ENCODE results near the gene FOXK1. TPM values are rescaled to one million over a fixed set of nuclear protein-coding genes. Genes with fewer than 3 reads are reported as not detected.

Gene FOXK1
- total and polyA plus RNA-seq, 2 of the 13 experiments (the other 11 are each of a cell fraction or from before 2014, with no cell fraction given): 4.6 to 8.8 TPM

DNA sequence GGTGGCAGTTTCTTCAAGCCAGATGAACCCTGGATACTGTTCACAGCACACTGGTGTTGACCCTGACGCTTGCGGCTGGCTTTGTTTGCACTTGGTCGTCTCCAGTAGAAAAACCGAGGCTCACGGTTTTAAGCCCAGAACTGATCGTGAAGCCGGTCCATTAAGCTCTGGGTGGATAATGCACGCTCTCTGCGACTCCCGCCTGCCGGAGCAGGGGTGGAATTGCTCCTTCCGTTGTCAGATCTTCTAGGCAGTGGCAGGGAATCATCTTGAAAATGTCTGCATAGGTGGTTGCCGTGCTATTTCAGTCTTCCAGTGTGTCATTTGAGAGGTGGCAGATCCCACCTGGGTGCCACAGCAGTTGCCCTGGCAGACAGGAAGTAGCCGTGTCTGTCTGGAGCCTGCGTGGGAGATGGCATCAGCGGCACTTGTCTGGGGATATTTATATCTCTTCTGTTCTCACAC lies 57.5 kb downstream of the FOXK1 start (continued):
- TF ChIP-seq, protein P1, sequence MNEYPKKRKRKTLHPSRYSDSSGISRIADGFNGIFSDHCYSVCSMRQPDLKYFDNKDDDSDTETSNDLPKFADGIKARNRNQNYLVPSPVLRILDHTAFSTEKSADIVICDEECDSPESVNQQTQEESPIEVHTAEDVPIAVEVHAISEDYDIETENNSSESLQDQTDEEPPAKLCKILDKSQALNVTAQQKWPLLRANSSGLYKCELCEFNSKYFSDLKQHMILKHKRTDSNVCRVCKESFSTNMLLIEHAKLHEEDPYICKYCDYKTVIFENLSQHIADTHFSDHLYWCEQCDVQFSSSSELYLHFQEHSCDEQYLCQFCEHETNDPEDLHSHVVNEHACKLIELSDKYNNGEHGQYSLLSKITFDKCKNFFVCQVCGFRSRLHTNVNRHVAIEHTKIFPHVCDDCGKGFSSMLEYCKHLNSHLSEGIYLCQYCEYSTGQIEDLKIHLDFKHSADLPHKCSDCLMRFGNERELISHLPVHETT (CRISPR knock-in tag; conservative IDR thresholded peaks at IDR 0.05): no peak
- TF ChIP-seq, protein P2, sequence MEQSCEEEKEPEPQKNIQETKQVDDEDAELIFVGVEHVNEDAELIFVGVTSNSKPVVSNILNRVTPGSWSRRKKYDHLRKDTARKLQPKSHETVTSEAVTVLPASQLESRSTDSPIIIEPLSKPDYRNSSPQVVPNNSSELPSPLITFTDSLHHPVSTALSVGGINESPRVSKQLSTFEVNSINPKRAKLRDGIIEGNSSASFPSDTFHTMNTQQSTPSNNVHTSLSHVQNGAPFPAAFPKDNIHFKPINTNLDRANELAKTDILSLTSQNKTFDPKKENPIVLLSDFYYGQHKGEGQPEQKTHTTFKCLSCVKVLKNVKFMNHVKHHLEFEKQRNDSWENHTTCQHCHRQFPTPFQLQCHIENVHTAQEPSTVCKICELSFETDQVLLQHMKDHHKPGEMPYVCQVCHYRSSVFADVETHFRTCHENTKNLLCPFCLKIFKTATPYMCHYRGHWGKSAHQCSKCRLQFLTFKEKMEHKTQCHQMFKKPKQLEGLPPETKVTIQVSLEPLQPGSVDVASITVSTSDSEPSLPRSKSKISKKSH (CRISPR knock-in tag; IDR thresholded peaks at IDR 0.05; ENCODE audit: borderline replicate concordance): no peak
- TF ChIP-seq, protein P3, sequence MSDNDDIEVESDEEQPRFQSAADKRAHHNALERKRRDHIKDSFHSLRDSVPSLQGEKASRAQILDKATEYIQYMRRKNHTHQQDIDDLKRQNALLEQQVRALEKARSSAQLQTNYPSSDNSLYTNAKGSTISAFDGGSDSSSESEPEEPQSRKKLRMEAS (IDR thresholded peaks at IDR 0.05): no peak
- no peak for TF ChIP-seq GPN1 (CRISPR knock-in tag; IDR thresholded peaks at IDR 0.05; ENCODE audit: borderline replicate concordance)
- TF ChIP-seq ZNF432 (CRISPR knock-in tag; IDR thresholded peaks at IDR 0.05; ENCODE audit: borderline replicate concordance): no peak
- TF ChIP-seq, protein P4, sequence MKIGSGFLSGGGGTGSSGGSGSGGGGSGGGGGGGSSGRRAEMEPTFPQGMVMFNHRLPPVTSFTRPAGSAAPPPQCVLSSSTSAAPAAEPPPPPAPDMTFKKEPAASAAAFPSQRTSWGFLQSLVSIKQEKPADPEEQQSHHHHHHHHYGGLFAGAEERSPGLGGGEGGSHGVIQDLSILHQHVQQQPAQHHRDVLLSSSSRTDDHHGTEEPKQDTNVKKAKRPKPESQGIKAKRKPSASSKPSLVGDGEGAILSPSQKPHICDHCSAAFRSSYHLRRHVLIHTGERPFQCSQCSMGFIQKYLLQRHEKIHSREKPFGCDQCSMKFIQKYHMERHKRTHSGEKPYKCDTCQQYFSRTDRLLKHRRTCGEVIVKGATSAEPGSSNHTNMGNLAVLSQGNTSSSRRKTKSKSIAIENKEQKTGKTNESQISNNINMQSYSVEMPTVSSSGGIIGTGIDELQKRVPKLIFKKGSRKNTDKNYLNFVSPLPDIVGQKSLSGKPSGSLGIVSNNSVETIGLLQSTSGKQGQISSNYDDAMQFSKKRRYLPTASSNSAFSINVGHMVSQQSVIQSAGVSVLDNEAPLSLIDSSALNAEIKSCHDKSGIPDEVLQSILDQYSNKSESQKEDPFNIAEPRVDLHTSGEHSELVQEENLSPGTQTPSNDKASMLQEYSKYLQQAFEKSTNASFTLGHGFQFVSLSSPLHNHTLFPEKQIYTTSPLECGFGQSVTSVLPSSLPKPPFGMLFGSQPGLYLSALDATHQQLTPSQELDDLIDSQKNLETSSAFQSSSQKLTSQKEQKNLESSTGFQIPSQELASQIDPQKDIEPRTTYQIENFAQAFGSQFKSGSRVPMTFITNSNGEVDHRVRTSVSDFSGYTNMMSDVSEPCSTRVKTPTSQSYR (CRISPR knock-in tag; IDR thresholded peaks at IDR 0.05; ENCODE audit: borderline replicate concordance): no peak
- no peak for TF ChIP-seq ZNF879 (CRISPR knock-in tag; IDR thresholded peaks at IDR 0.05)
- no peak for TF ChIP-seq ZNF530 (CRISPR knock-in tag; IDR thresholded peaks at IDR 0.05; ENCODE audit: low read depth)
- TF ChIP-seq, protein P5, sequence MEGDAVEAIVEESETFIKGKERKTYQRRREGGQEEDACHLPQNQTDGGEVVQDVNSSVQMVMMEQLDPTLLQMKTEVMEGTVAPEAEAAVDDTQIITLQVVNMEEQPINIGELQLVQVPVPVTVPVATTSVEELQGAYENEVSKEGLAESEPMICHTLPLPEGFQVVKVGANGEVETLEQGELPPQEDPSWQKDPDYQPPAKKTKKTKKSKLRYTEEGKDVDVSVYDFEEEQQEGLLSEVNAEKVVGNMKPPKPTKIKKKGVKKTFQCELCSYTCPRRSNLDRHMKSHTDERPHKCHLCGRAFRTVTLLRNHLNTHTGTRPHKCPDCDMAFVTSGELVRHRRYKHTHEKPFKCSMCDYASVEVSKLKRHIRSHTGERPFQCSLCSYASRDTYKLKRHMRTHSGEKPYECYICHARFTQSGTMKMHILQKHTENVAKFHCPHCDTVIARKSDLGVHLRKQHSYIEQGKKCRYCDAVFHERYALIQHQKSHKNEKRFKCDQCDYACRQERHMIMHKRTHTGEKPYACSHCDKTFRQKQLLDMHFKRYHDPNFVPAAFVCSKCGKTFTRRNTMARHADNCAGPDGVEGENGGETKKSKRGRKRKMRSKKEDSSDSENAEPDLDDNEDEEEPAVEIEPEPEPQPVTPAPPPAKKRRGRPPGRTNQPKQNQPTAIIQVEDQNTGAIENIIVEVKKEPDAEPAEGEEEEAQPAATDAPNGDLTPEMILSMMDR (CRISPR knock-in tag; IDR thresholded peaks at IDR 0.05): peak; percentile 34; the same call in 1 of the 2 replicates
- no peak for TF ChIP-seq ZNF550 (CRISPR knock-in tag; IDR thresholded peaks at IDR 0.05; ENCODE audit: borderline replicate concordance)
- no peak for TF ChIP-seq MTA3 (CRISPR knock-in tag; IDR thresholded peaks at IDR 0.05)
- TF ChIP-seq SOX6 (IDR thresholded peaks at IDR 0.05): no peak
- peak; percentile 49 for TF ChIP-seq SOX6 (CRISPR knock-in tag; IDR thresholded peaks at IDR 0.05)
- no peak for TF ChIP-seq PPARG (CRISPR knock-in tag; conservative IDR thresholded peaks at IDR 0.05)
- no peak for TF ChIP-seq ZC3H4 (CRISPR knock-in tag; IDR thresholded peaks at IDR 0.05; ENCODE audit: borderline replicate concordance)
- TF ChIP-seq NBN (conservative IDR thresholded peaks at IDR 0.05): no peak
- TF ChIP-seq, protein P6, sequence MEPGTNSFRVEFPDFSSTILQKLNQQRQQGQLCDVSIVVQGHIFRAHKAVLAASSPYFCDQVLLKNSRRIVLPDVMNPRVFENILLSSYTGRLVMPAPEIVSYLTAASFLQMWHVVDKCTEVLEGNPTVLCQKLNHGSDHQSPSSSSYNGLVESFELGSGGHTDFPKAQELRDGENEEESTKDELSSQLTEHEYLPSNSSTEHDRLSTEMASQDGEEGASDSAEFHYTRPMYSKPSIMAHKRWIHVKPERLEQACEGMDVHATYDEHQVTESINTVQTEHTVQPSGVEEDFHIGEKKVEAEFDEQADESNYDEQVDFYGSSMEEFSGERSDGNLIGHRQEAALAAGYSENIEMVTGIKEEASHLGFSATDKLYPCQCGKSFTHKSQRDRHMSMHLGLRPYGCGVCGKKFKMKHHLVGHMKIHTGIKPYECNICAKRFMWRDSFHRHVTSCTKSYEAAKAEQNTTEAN (CRISPR knock-in tag; conservative IDR thresholded peaks at IDR 0.05): no peak
- TF ChIP-seq BORCS8-MEF2B (CRISPR knock-in tag; IDR thresholded peaks at IDR 0.05): no peak
- no peak for TF ChIP-seq ZBTB7B (CRISPR knock-in tag; IDR thresholded peaks at IDR 0.05)
- no peak for TF ChIP-seq RELA (CRISPR knock-in tag; IDR thresholded peaks at IDR 0.05)
- TF ChIP-seq ZFAT (CRISPR knock-in tag; conservative IDR thresholded peaks at IDR 0.05): no peak
- no peak for TF ChIP-seq ZNF816 (CRISPR knock-in tag; IDR thresholded peaks at IDR 0.05; ENCODE audit: borderline replicate concordance)
- no peak for TF ChIP-seq SETDB1 (CRISPR knock-in tag; IDR thresholded peaks at IDR 0.05; ENCODE audit: borderline replicate concordance)
- TF ChIP-seq NFE2L2 (IDR thresholded peaks at IDR 0.05; ENCODE audit: low read length): no peak

Measured in HepG2 (cell line).